ENCODE results near the gene IPCEF1.
"Not testable (repeated sequence)": the region's sequence is repeated elsewhere in the genome, so short reads cannot be mapped to it uniquely, and the experiment has no call there.

Gene IPCEF1

GRCh38 chr6:154370545-154370944 lies 13.9 kb upstream of the IPCEF1 start:
- DNase-seq, result no peak

GRCh38 chr6:154367839-154368695 lies 11.5 kb upstream of the IPCEF1 start:
- no peak for DNase-seq

GRCh38 chr6:154367336-154367735 lies 10.7 kb upstream of the IPCEF1 start:
- DNase-seq, result no peak

GRCh38 chr6:154363821-154364220 lies 7.2 kb upstream of the IPCEF1 start:
- DNase-seq, result no peak

GRCh38 chr6:154361476-154361875 lies 4.9 kb upstream of the IPCEF1 start:
- DNase-seq, result no peak

- DNase-seq, result no peak
These were observed 3.9 kb upstream of the IPCEF1 start for GRCh38 chr6:154360476-154360875.

GRCh38 chr6:154359679-154360078 lies 3.1 kb upstream of the IPCEF1 start:
- DNase-seq, result no peak

GRCh38 chr6:154359161-154359574 lies 2.6 kb upstream of the IPCEF1 start:
- DNase-seq, result no peak

GRCh38 chr6:154358019-154358545 lies 1.5 kb upstream of the IPCEF1 start:
- DNase-seq, result no peak

GRCh38 chr6:154356113-154356512 lies 490 bp downstream of the IPCEF1 start:
- no peak for DNase-seq

- no peak for DNase-seq
These were observed 2.3 kb downstream of the IPCEF1 start for GRCh38 chr6:154354265-154354777.

GRCh38 chr6:154353626-154354025 lies 3.0 kb downstream of the IPCEF1 start:
- DNase-seq, result no peak

GRCh38 chr6:154352898-154353585 lies 3.6 kb downstream of the IPCEF1 start:
- no peak for DNase-seq

- DNase-seq, result no peak
These were observed 6.3 kb downstream of the IPCEF1 start for GRCh38 chr6:154350293-154350692.

GRCh38 chr6:154347981-154348380 lies 8.6 kb downstream of the IPCEF1 start:
- DNase-seq, result no peak

- no peak for DNase-seq
These were observed 10.8 kb downstream of the IPCEF1 start for GRCh38 chr6:154345811-154346210.

- peak; percentile 81 for DNase-seq
These were observed 12.9 kb downstream of the IPCEF1 start for GRCh38 chr6:154343473-154344308.

- no peak for DNase-seq
These were observed 14.7 kb downstream of the IPCEF1 start for GRCh38 chr6:154341871-154342270.

GRCh38 chr6:154341336-154341735 lies 15.3 kb downstream of the IPCEF1 start:
- no peak for DNase-seq

GRCh38 chr6:154337406-154338005 lies 19.1 kb downstream of the IPCEF1 start:
- no peak for DNase-seq

- not testable (repeated sequence) for DNase-seq
These were observed 22.5 kb downstream of the IPCEF1 start for GRCh38 chr6:154334147-154334546.

GRCh38 chr6:154331750-154332149 lies 24.9 kb downstream of the IPCEF1 start:
- DNase-seq, result no peak

Measured in NCI-H510A (cell line).